GM10248 (cell line): ENCODE data around the gene TMEM243.

Source experiments
- CTCF ChIA-PET: fragments of 300-600 bp; sonication (Branson Sonifier 250); formaldehyde crosslinking; extraction: SDS; loops from one replicate; lab custom pipeline; 2021; ENCODE audit warnings: antibody characterized with exemption; lab: Yijun Ruan, JAX
- POLR2A ChIA-PET: fragments of 350-650 bp; sonication (Branson Sonifier 250); formaldehyde crosslinking; extraction: SDS; loops from one replicate; lab custom pipeline; 2020; ENCODE audit warnings: antibody characterized with exemption; lab: Yijun Ruan, JAX
- DNase-seq: peaks from one replicate; pipeline ENCODE4 v3.0.0; 2012; ENCODE audit errors: extremely low spot score
- CTCF ChIP-seq: IDR thresholded peaks from 2 replicates; pipeline ENCODE4 v1.5.1; 2012; ENCODE audit warnings: mild to moderate bottlenecking, low read depth; ENCODE audit errors: extremely low read depth, missing control alignments, control extremely low read depth

Gene TMEM243

GRCh38 chr7:87193912-87194311 lies 25.6 kb downstream of the TMEM243 start:
- ChIA-PET CTCF (interaction anchor here (1.8 kb wide), 1 partner anchor 11 kb away, joined by 5 read pairs; no protein-coding TSS in a partner anchor), POLR2A (no interaction called here)
- no peak for TF ChIP-seq CTCF
- no peak for DNase-seq

GRCh38 chr7:87192784-87193487 lies 26.6 kb downstream of the TMEM243 start:
- DNase-seq: no peak
- POLR2A ChIA-PET: no interaction called here
- no peak for TF ChIP-seq CTCF
- CTCF ChIA-PET: interaction anchor here (1.3 to 2.3 kb wide), 3 partner anchors 9 to 16 kb away, joined by 3 to 11 read pairs (median 5); no protein-coding TSS in a partner anchor

GRCh38 chr7:87190783-87191182 lies 28.7 kb downstream of the TMEM243 start:
- DNase-seq: no peak
- ChIA-PET CTCF (interaction anchor here (1.4 to 2.0 kb wide), 3 partner anchors 14 to 61 kb away, joined by 3 to 5 read pairs (median 3); no protein-coding TSS in a partner anchor), POLR2A (no interaction called here)
- TF ChIP-seq CTCF: no peak

- ChIA-PET CTCF (interaction anchor here (0.9 kb wide), 1 partner anchor 262 kb away, joined by 3 read pairs; no protein-coding TSS in a partner anchor), POLR2A (no interaction called here)
- TF ChIP-seq CTCF: no peak
- DNase-seq: no peak
Observed at GRCh38 chr7:87188930-87189329, 30.6 kb downstream of the TMEM243 start.

GRCh38 chr7:87187120-87187519 lies 32.4 kb downstream of the TMEM243 start:
- ChIA-PET POLR2A (no interaction called here), CTCF (interaction anchor here (0.8 to 6.4 kb wide), 4 partner anchors 14 to 246 kb away, joined by 3 to 69 read pairs (median 4); no protein-coding TSS in a partner anchor)
- DNase-seq: no peak
- no peak for TF ChIP-seq CTCF

GRCh38 chr7:87179180-87179579 lies 40.4 kb downstream of the TMEM243 start:
- CTCF ChIA-PET: no interaction called here
- no peak for TF ChIP-seq CTCF
- no peak for DNase-seq
- POLR2A ChIA-PET: no interaction called here
